Measurements from ENCODE around the gene NEB. TPM values are rescaled to one million over a fixed set of nuclear protein-coding genes. Genes with fewer than 3 reads are reported as not detected.

NEB gene
- total and polyA plus RNA-seq, 2 of the 4 experiments (the other 2 are of a cell fraction) = under 0.01 TPM; not detected in 1

GRCh38 chr2:151672277-151672676 lies 62.0 kb downstream of the NEB start:
- Histone ChIP-seq H2AFZ (replicated peaks; ENCODE audit: low read length, poor library complexity) (no peak overlapping the region), H3K79me1 (ENCODE audit: low read depth in 1 of 2, low read length in 2 of 2) (no peaks in the 10 kb centered on the region), H3K4ac (ENCODE audit: low read depth, low read length) (no peak overlapping the region), H4K20me1 (ENCODE audit: insufficient read depth, low read length) (no peaks in the 10 kb centered on the region), H2BK5ac (ENCODE audit: low read depth, low read length, poor library complexity, severe bottlenecking) (no peak overlapping the region), H3K9me3 (ENCODE audit: control insufficient read depth, insufficient read depth, low read length) (no peaks in the 10 kb centered on the region), H3K36me3 (ENCODE audit: control insufficient read depth, insufficient read depth, low read length) (no peaks in the 10 kb centered on the region), H4K5ac (ENCODE audit: low read depth, low read length) (no peak overlapping the region), H3K9me1 (ENCODE audit: insufficient read depth, low read length) (no peaks in the 10 kb centered on the region), H2AK5ac (ENCODE audit: low read depth, low read length) (no peak overlapping the region), H3K56ac (ENCODE audit: extremely low read depth, insufficient read depth, low read length) (no peak overlapping the region), H3K4me1 (ENCODE audit: control insufficient read depth, insufficient read depth, low read length) (no peaks in the 10 kb centered on the region), H2BK120ac (ENCODE audit: low read depth, low read length) (no peak overlapping the region), H4K91ac (ENCODE audit: insufficient read depth, low read depth, low read length) (no peak overlapping the region), H2BK20ac (ENCODE audit: low read depth, low read length) (no peak overlapping the region), H3K27me3 (ENCODE audit: control insufficient read depth, insufficient read depth, low read length) (no peaks in the 10 kb centered on the region), H3K14ac (replicated peaks; ENCODE audit: low read depth, low read length) (no peak overlapping the region), H4K8ac (ENCODE audit: low read depth in 2 of 2, low read length in 2 of 2) (no peak overlapping the region), H3K9ac (ENCODE audit: low read depth, low read length) (no peak overlapping the region), H3K23ac (ENCODE audit: low read depth, low read length) (no peak overlapping the region), H2BK15ac (ENCODE audit: low read depth, low read length) (no peak overlapping the region), H3K27ac (ENCODE audit: insufficient read depth, low read length) (no peak overlapping the region), H3K18ac (ENCODE audit: low read depth, low read length) (no peak overlapping the region), H3K4me2 (ENCODE audit: low read depth, low read length) (no peak overlapping the region), H2AK9ac (replicated peaks; ENCODE audit: low read depth, low read length, poor library complexity) (no peak overlapping the region), H3K4me3 (ENCODE audit: insufficient read depth, low read depth, low read length) (no peak overlapping the region)
- in situ Hi-C loops (cut with MboI; ENCODE audit: low sequenced_read_pairs) (no loop called here), intact Hi-C loops (cut with micrococcal nuclease) (no loop called here), dilution Hi-C loops (cut with HindIII; ENCODE audit: low sequenced_read_pairs, unreplicated experiment) (no loop called here)
- TF ChIP-seq POLR2A (IDR thresholded peaks at IDR 0.05; ENCODE audit: low read depth, low read length) (no peak), BHLHE40 (IDR thresholded peaks at IDR 0.05; ENCODE audit: low read depth, low read length) (no peak), MXI1 (IDR thresholded peaks at IDR 0.05; ENCODE audit: borderline replicate concordance, low read depth, low read length) (no peak), MAZ (IDR thresholded peaks at IDR 0.05; ENCODE audit: borderline replicate concordance, low read depth, low read length) (no peak), RCOR1 (IDR thresholded peaks at IDR 0.05; ENCODE audit: insufficient replicate concordance, low read length) (no peak), MAFK (IDR thresholded peaks at IDR 0.05; ENCODE audit: low read depth, low read length) (no peak), RAD21 (IDR thresholded peaks at IDR 0.05; ENCODE audit: low read length) (no peak), CHD1 (IDR thresholded peaks at IDR 0.05; ENCODE audit: low read depth, low read length) (no peak), RFX5 (IDR thresholded peaks at IDR 0.05; ENCODE audit: low read depth, low read length) (no peak), CEBPB (IDR thresholded peaks at IDR 0.05; ENCODE audit: low read depth, low read length) (no peak)
- TF ChIP-seq, protein P1, sequence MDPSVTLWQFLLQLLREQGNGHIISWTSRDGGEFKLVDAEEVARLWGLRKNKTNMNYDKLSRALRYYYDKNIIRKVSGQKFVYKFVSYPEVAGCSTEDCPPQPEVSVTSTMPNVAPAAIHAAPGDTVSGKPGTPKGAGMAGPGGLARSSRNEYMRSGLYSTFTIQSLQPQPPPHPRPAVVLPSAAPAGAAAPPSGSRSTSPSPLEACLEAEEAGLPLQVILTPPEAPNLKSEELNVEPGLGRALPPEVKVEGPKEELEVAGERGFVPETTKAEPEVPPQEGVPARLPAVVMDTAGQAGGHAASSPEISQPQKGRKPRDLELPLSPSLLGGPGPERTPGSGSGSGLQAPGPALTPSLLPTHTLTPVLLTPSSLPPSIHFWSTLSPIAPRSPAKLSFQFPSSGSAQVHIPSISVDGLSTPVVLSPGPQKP (IDR thresholded peaks at IDR 0.05; ENCODE audit: borderline replicate concordance, low read depth, low read length) = no peak
- ATAC-seq (ENCODE audit: low read depth) (no peak), DNase-seq (no peak)
- no TSS peak for BruUV-seq (replicated peaks)
- ChIA-PET POLR2A (ENCODE audit: unreplicated experiment) (no interaction called here), CTCF (no interaction called here)
- 67% methylated on average over 1 of the region's 5 CpGs; no CpG with 5 or more reads in 1 of the 2 experiments for WGBS, 2 experiments (ENCODE audit: extremely low coverage in 2 of 2, insufficient read length in 1 of 2)

Data from IMR-90 (cell line).